WERI-Rb-1 (cell line): Measurements from ENCODE around the gene JPH4.

Experiments
- DNase-seq: peaks from one replicate; pipeline ENCODE4 v3.0.0-alpha.2; 2020
- H3K27ac ChIP-seq: fragments of 250-450 bp; sonication (Bioruptor Pico); 2 replicates; pipeline ENCODE4 v1.5.1; 2020; ENCODE audit warnings: mild to moderate bottlenecking, moderate library complexity
- H3K27me3 ChIP-seq: fragments of 250-450 bp; sonication (Bioruptor Pico); 2 replicates; pipeline ENCODE4 v1.5.1; 2021; ENCODE audit warnings: mild to moderate bottlenecking, low read depth, moderate library complexity; ENCODE audit not compliant: insufficient read depth, severe bottlenecking
- H3K36me3 ChIP-seq: fragments of 250-450 bp; sonication (Bioruptor Pico); 2 replicates; pipeline ENCODE4 v1.5.1; 2020; ENCODE audit warnings: mild to moderate bottlenecking, moderate library complexity
- H3K4me3 ChIP-seq: 2 replicates; pipeline ENCODE4 v1.5.1; 2011; ENCODE audit warnings: low read depth, mild to moderate bottlenecking, control low read depth, low read length
- H3K9me3 ChIP-seq: fragments of 250-450 bp; sonication (Bioruptor Pico); 2 replicates; pipeline ENCODE4 v1.5.1; 2021; ENCODE audit warnings: mild to moderate bottlenecking, moderate library complexity; ENCODE audit not compliant: severe bottlenecking
- CTCF ChIP-seq: IDR thresholded peaks from 2 replicates; pipeline ENCODE4 v1.5.1; 2011; ENCODE audit warnings: low read depth, mild to moderate bottlenecking, control low read depth, inconsistent platforms, low read length

Gene JPH4

GRCh38 chr14:23604675-23605170 lies 26.1 kb upstream of the JPH4 start:
- H3K27ac ChIP-seq: no peak overlapping the region
- no peak for DNase-seq
- H3K27me3 ChIP-seq: no peaks in the 10 kb centered on the region
- no peak overlapping the region for H3K4me3 ChIP-seq
- H3K36me3 ChIP-seq: no peaks in the 10 kb centered on the region
- H3K9me3 ChIP-seq: no peaks in the 10 kb centered on the region
- TF ChIP-seq CTCF: no peak

- Histone ChIP-seq H3K36me3 (no peaks in the 10 kb centered on the region), H3K9me3 (no peaks in the 10 kb centered on the region), H3K27me3 (no peaks in the 10 kb centered on the region), H3K4me3 (no peak overlapping the region), H3K27ac (no peak overlapping the region)
- DNase-seq: no peak
- no peak for TF ChIP-seq CTCF
Observed at GRCh38 chr14:23604148-23604547, 25.6 kb upstream of the JPH4 start.

- no peaks in the 10 kb centered on the region for H3K36me3 ChIP-seq
- no peaks in the 10 kb centered on the region for H3K9me3 ChIP-seq
- TF ChIP-seq CTCF: no peak
- H3K27ac ChIP-seq: no peak overlapping the region
- no peak for DNase-seq
- no peak overlapping the region for H3K4me3 ChIP-seq
- H3K27me3 ChIP-seq: no peaks in the 10 kb centered on the region
Observed at GRCh38 chr14:23603103-23603502, 24.5 kb upstream of the JPH4 start.

- no peaks in the 10 kb centered on the region for H3K9me3 ChIP-seq
- no peak for TF ChIP-seq CTCF
- no peak for DNase-seq
Observed at GRCh38 chr14:23602181-23603095, 23.8 kb upstream of the JPH4 start.

GRCh38 chr14:23601845-23602180 lies 23.2 kb upstream of the JPH4 start:
- no peak for DNase-seq
- no peak overlapping the region for H3K4me3 ChIP-seq
- H3K27ac ChIP-seq: no peak overlapping the region
- H3K9me3 ChIP-seq: no peaks in the 10 kb centered on the region
- TF ChIP-seq CTCF: no peak
- H3K36me3 ChIP-seq: no peaks in the 10 kb centered on the region
- H3K27me3 ChIP-seq: no peaks in the 10 kb centered on the region

More at GRCh38 chr14:23602181-23603095, 23.8 kb upstream of the JPH4 start:
- H3K4me3 ChIP-seq: no peak overlapping the region
- no peaks in the 10 kb centered on the region for H3K36me3 ChIP-seq
- no peak overlapping the region for H3K27ac ChIP-seq
- no peaks in the 10 kb centered on the region for H3K27me3 ChIP-seq
